ENCODE measurements around the gene PLXNA4. TPM values are rescaled to one million over a fixed set of nuclear protein-coding genes. Genes with fewer than 3 reads are reported as not detected.
A peak's percentile ranks its signal among the peaks of the same experiment; 100 is the strongest.
"Not testable (repeated sequence)": the region's sequence is repeated elsewhere in the genome, so short reads cannot be mapped to it uniquely, and the experiment has no call there.

PLXNA4 gene
- total RNA-seq, 1 donor from 2014 or later = 133 TPM

DNA sequence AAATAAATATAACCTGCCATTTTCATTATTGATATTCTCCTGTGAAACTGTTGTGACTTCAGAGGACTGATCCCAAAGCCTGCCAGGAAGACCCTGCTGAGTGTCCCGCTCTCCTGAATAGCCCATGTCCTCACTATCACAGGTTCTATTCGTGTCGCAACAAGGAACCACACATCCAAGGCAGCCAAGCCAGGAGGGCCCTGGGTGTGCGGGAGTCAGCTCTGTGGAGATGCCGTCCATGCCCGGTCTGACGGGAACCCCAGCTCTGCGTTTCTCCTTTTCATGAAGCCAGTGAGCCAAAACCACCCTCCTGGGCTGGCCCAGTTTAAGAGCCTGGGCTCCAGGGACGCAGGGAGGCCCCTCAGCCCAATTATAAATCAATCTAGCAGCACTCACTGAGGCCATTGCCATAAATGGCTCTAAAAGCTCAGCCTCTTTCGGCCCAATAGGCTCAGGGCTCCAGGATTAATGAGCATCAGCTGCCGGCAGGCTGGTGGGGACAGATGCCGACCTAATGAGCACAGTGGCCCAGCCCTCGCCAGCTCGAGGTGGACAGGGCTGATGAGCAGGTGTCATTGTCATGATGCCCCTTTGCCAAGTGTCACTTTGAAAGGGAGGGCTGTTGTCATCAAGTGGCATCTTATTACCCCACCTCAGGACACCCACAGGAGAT, 177.9 kb downstream of the PLXNA4 start:
- DNase-seq (ENCODE audit: low spot score) = peak; percentile 71

- DNase-seq (ENCODE audit: low spot score) = no peak
Observed at GRCh38 chr7:132397070-132397469, 179.2 kb downstream of the PLXNA4 start.

- DNase-seq (ENCODE audit: low spot score) = no peak
Observed at GRCh38 chr7:132395361-132395760, 180.9 kb downstream of the PLXNA4 start.

GRCh38 chr7:132394283-132395198, 181.7 kb downstream of the PLXNA4 start:
- DNase-seq (ENCODE audit: low spot score) = no peak

- DNase-seq (ENCODE audit: low spot score) = no peak
Observed at GRCh38 chr7:132393789-132394261, 182.4 kb downstream of the PLXNA4 start.

DNA sequence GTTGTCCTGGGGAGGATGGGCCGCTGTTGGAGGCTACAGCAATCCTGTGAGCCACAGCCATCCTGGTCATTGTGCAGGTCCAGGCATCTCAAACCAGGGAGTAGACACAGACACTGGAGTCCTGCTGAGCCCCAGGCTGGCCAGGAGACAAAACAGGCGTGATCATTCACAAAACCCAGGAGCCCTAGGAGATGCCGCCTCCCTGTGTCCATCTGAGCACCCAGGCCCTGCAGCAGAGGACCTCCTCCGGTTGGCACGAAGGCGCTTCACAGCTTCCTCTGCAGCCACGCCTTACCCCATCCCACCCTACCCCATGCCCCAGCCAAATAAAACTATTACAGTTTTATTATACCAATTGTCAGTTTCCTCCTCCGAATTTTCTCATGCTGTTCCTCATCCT, 183.6 kb downstream of the PLXNA4 start:
- no peak for DNase-seq (ENCODE audit: low spot score)

GRCh38 chr7:132390705-132391104, 185.6 kb downstream of the PLXNA4 start:
- DNase-seq (ENCODE audit: low spot score) = no peak

GRCh38 chr7:132390049-132390448, 186.2 kb downstream of the PLXNA4 start:
- DNase-seq (ENCODE audit: low spot score) = not testable (repeated sequence)

GRCh38 chr7:132388688-132389087, 187.6 kb downstream of the PLXNA4 start:
- no peak for DNase-seq (ENCODE audit: low spot score)

DNA sequence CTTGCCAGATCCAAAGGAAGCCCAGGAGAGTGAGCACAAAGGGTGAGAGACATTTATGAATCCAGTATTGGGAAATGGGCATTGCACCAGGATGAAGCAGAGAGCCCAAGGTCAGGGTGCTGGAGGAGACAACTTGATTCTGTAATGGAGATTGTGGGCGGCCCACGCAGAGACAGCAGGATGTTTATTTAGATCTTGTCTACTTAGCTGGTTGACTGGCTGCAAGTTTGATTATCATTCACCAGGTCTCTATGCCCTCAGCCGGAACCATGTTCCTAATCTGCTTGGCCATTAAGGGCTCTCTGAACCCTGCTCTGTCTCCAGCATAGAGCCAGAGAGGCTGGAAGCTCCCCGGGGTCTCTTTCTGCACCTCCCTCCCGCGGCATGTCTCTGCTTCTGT, 188.7 kb downstream of the PLXNA4 start:
- DNase-seq (ENCODE audit: low spot score) = no peak

DNA sequence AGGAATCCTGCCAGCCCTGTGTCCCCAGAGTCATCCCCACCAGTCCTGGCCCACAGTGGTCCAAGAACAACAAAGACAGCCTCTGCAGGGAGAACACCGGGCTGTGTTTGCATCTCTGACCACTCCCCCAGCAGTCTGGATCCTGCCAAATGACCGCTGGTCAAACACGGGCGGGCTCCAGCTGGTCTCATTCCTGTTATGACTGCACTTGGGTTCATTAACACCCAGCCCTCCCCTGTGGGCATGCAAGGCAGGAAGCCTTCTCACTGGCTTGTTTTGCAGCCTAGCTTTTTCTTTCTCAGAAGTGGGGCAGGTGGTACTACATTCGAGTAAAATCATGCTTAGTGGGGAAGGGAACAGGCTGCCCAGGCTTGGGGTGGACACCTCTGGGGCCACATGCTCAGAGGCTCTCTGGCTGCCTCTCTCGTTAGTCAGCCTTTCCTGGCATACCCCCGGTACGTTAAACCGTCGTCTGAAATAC, 190.0 kb downstream of the PLXNA4 start:
- DNase-seq (ENCODE audit: low spot score) = peak; percentile 59

DNA sequence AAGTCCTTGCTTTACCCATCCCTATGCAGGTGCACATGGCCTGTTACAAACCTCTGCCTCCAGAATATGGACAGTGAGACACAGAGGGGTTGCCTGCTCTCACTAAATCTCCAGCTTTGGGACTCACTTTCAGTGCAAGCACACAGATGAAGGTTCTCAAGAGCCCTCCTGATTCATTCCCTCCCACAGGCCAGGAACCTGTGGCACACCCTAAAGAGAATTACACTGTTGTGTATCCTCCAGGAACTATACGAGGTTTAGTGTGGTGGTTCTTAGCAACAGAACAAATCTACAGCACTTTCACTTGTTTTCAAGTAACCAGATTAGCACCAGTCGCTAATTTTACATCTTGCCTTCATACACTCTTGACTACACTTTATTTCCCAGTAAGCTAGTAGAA, 192.3 kb downstream of the PLXNA4 start:
- peak; percentile 20 for DNase-seq (ENCODE audit: low spot score)

DNA sequence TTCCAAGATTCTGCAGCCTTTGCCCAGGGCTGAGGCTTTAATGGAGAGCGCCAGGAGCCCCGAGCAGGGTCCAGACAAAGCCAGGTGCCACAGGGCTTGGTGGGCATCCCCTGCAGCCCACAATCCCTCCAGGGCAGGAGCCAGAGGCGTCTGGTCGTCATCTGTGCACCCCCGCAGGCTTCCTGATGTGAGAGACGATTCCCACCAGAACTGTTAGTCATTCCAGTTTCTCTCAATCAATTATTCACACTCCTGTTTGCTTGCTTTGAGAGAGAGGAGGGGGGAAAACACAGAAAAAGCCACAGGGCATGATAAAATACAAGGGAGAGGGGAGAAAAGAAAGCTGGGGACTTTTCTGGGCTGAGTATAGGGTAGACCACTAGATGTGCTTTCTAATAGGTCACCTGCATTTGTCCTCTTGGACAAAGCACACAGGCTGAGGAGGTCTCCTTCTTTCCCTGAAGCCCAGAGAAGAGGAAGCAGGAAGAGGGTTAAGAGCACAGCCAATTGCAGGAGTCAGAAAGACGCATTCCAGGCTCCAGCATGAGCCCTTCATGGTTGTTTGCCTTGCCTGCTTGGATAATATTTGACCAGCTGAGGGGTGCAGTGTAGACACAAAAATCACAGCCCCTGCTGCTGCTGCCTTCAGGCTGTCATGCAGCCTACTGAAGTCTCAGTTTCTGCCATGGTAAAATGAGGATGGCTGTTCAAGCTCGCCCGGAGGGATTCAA, 194.4 kb downstream of the PLXNA4 start:
- DNase-seq (ENCODE audit: low spot score) = no peak

DNA sequence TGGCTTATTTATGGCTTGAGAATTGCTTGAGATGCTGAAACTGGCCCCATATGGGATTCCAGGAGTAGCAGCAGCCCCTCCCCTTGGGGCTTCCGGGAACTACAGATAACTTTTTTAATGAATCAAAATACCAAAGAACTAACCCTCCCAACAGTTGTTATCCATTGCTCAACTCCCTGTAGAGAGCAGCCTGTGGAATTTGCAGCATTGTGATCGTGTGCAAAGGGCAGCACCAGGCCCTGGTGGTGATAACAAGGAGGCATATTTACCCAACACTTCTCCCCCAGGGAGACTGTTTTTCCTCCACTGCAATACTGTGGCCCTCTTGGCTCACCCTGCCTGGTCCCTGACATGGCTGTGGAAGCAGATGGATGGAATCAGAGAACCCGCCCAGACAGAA, 196.2 kb downstream of the PLXNA4 start:
- peak; percentile 65 for DNase-seq (ENCODE audit: low spot score)

DNA sequence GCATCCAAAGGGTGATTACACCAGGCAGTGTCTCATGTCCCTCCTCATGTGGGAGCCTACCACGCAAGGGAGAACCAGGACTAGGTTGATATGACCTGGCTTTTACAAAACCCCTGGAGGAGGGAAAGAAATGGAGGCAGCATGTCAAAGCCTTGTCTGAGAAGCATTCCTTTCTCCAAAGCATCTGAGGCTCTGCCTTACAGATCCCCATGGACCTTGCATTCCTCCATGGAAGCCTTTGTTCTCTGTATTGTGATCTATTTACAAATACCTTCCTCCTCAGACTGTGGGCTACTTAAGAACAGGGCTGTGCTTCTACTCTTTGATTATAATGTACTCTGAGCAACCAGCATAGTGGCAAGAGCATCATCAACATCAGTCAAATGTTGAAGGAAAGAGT, 197.0 kb downstream of the PLXNA4 start:
- DNase-seq (ENCODE audit: low spot score) = no peak

- peak; percentile 47 for DNase-seq (ENCODE audit: low spot score)
Observed at GRCh38 chr7:132377703-132378584, 198.3 kb downstream of the PLXNA4 start.

DNA sequence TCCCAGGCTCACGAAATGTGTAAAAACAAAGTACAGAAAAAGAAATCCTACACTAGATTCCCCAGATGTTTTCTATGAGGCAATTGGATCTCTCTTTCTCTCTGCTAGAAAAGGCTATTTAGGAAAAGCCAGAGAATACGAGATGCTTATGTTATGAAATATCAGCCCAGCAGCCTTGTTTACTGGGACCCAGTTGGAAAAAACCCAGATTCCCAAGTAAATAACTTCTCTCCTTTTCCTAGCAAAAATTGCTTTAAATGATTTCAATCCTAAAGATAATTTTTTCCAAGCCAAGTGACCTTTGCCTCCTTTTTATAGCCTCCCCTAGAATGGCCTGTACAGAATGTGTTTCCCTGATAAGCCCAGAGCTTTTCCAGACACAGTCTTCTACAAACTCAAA, 199.3 kb downstream of the PLXNA4 start:
- no peak for DNase-seq (ENCODE audit: low spot score)

- peak; percentile 68 for DNase-seq (ENCODE audit: low spot score)
Observed at GRCh38 chr7:132376361-132377013, 199.8 kb downstream of the PLXNA4 start.

GRCh38 chr7:132373879-132374278, 202.4 kb downstream of the PLXNA4 start:
- DNase-seq (ENCODE audit: low spot score) = peak; percentile 51

GRCh38 chr7:132373041-132373440, 203.2 kb downstream of the PLXNA4 start:
- DNase-seq (ENCODE audit: low spot score) = peak; percentile 20
